KMS-11 (cell line): Measurements from ENCODE around the gene WSCD2.

Experiments used
- H2AFZ ChIP-seq: fragments of 200-600 bp; sonication (generic); 2 replicates; pipeline ENCODE4 v1.6.1; 2016; ENCODE audit warnings: antibody characterized with exemption, mixed run types, low read depth
- H3K27ac ChIP-seq: fragments of 200-600 bp; sonication (generic); 2 replicates; pipeline ENCODE4 v1.6.1; 2016; ENCODE audit warnings: mild to moderate bottlenecking, mixed run types
- H3K27me3 ChIP-seq: fragments of 200-600 bp; sonication (generic); 2 replicates; pipeline ENCODE4 v1.6.1; 2017; ENCODE audit warnings: mild to moderate bottlenecking, low read depth, mixed run types, moderate library complexity; ENCODE audit not compliant: insufficient read depth
- H3K36me3 ChIP-seq: fragments of 200-600 bp; sonication (generic); 2 replicates; pipeline ENCODE4 v1.6.1; 2017; ENCODE audit warnings: mild to moderate bottlenecking, mixed run types; ENCODE audit not compliant: insufficient read depth
- H3K4me1 ChIP-seq: fragments of 200-600 bp; sonication (generic); 2 replicates; pipeline ENCODE4 v1.6.1; 2016; ENCODE audit warnings: mild to moderate bottlenecking, low read depth, mixed run types; ENCODE audit not compliant: poor library complexity, severe bottlenecking
- H3K4me2 ChIP-seq: fragments of 200-600 bp; sonication (generic); 2 replicates; pipeline ENCODE4 v1.7.0; 2016; ENCODE audit warnings: mild to moderate bottlenecking, mixed run types
- H3K4me3 ChIP-seq: fragments of 200-600 bp; sonication (generic); IDR thresholded peaks from 2 replicates; pipeline ENCODE4 v1.6.1; 2017; ENCODE audit warnings: low read depth, low read length, mixed read lengths; ENCODE audit not compliant: insufficient read depth
- H3K79me2 ChIP-seq: fragments of 200-600 bp; sonication (generic); 2 replicates; pipeline ENCODE4 v1.6.1; 2016; ENCODE audit warnings: low read depth, mixed run types; ENCODE audit not compliant: insufficient read depth
- H3K9ac ChIP-seq: fragments of 200-600 bp; sonication (generic); 2 replicates; pipeline ENCODE4 v1.6.1; 2016; ENCODE audit warnings: mild to moderate bottlenecking, mixed run types
- H4K20me1 ChIP-seq: fragments of 200-600 bp; sonication (generic); 2 replicates; pipeline ENCODE4 v1.6.1; 2016; ENCODE audit warnings: mild to moderate bottlenecking, mixed run types; ENCODE audit not compliant: insufficient read depth
- TF ChIP-seq, protein P1 (sequence below): fragments of 200-600 bp; sonication (generic); conservative IDR thresholded peaks from 2 replicates; pipeline ENCODE4 v1.6.1; 2017; ENCODE audit warnings: low read depth, mild to moderate bottlenecking, antibody characterized with exemption, low read length, moderate library complexity, mixed read lengths

Gene WSCD2

DNA sequence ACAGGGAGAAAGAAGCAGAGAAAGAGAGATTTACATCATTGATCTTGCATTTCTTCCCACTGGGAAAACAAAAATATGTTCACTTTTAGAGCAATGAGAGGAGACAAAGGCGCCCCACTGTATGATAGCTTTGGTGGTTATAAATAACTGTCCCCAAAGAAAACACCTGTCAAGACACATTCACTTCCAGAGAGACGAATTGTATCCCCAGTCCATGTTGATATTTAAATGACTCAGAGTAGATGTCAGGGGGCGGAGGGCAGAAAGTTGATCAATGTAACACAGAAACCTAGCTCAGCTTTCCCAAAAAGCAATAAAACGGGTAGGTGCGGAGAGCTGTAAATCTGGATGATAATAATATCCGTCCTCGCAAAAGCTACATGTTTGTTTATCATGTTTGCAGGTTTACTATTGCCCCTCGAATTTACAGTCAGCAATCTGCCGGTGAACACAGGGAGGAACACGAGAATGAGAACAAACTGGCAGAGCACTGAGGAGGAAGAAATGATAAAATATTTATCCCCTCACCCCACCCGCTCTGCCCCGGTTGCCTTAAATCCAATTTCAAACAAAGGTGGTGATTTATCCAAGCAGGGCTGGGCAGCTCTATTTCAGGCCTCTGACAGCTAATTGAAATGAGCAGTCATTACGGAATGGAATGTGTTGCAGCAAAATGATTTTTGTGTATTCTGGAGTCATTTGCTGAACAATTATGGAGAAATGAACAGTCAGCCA is 125.6 kb downstream of the WSCD2 start:
- H3K27me3 ChIP-seq: no peaks in the 10 kb centered on the region
- H3K9ac ChIP-seq: no peak overlapping the region
- no peaks in the 10 kb centered on the region for H3K79me2 ChIP-seq
- no peak overlapping the region for H3K4me3 ChIP-seq
- TF ChIP-seq, protein P1, sequence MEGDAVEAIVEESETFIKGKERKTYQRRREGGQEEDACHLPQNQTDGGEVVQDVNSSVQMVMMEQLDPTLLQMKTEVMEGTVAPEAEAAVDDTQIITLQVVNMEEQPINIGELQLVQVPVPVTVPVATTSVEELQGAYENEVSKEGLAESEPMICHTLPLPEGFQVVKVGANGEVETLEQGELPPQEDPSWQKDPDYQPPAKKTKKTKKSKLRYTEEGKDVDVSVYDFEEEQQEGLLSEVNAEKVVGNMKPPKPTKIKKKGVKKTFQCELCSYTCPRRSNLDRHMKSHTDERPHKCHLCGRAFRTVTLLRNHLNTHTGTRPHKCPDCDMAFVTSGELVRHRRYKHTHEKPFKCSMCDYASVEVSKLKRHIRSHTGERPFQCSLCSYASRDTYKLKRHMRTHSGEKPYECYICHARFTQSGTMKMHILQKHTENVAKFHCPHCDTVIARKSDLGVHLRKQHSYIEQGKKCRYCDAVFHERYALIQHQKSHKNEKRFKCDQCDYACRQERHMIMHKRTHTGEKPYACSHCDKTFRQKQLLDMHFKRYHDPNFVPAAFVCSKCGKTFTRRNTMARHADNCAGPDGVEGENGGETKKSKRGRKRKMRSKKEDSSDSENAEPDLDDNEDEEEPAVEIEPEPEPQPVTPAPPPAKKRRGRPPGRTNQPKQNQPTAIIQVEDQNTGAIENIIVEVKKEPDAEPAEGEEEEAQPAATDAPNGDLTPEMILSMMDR: no peak
- H3K4me1 ChIP-seq: no peaks in the 10 kb centered on the region
- no peak overlapping the region for H3K4me2 ChIP-seq
- no peaks in the 10 kb centered on the region for H3K36me3 ChIP-seq
- H2AFZ ChIP-seq: no peak overlapping the region
- H3K27ac ChIP-seq: no peak overlapping the region
- H4K20me1 ChIP-seq: no peaks in the 10 kb centered on the region

- Histone ChIP-seq H3K4me1 (no peaks in the 10 kb centered on the region), H3K4me3 (no peak overlapping the region), H2AFZ (no peak overlapping the region), H3K27ac (no peak overlapping the region), H3K9ac (no peak overlapping the region), H3K36me3 (no peaks in the 10 kb centered on the region), H4K20me1 (no peaks in the 10 kb centered on the region), H3K27me3 (no peaks in the 10 kb centered on the region), H3K79me2 (no peaks in the 10 kb centered on the region), H3K4me2 (no peak overlapping the region)
- TF ChIP-seq, protein P1: no peak
Observed at GRCh38 chr12:108255252-108255602, 126.1 kb downstream of the WSCD2 start.

GRCh38 chr12:108257004-108257403 is 127.9 kb downstream of the WSCD2 start:
- no peaks in the 10 kb centered on the region for H3K4me1 ChIP-seq
- no peaks in the 10 kb centered on the region for H3K79me2 ChIP-seq
- no peaks in the 10 kb centered on the region for H3K27me3 ChIP-seq
- H4K20me1 ChIP-seq: no peaks in the 10 kb centered on the region
- H3K36me3 ChIP-seq: no peaks in the 10 kb centered on the region
- TF ChIP-seq, protein P1: no peak
- H3K27ac ChIP-seq: no peak overlapping the region
- no peak overlapping the region for H3K4me3 ChIP-seq
- H2AFZ ChIP-seq: no peak overlapping the region
- no peak overlapping the region for H3K4me2 ChIP-seq
- H3K9ac ChIP-seq: no peak overlapping the region

- no peaks in the 10 kb centered on the region for H3K4me1 ChIP-seq
- no peak overlapping the region for H3K27ac ChIP-seq
- TF ChIP-seq, protein P1: no peak
Observed at GRCh38 chr12:108257610-108258106, 128.6 kb downstream of the WSCD2 start.

More at GRCh38 chr12:108257610-108258106, 128.6 kb downstream of the WSCD2 start:
- Histone ChIP-seq H2AFZ (no peak overlapping the region), H3K4me3 (no peak overlapping the region), H4K20me1 (no peaks in the 10 kb centered on the region), H3K9ac (no peak overlapping the region), H3K4me2 (no peak overlapping the region), H3K27me3 (no peaks in the 10 kb centered on the region), H3K36me3 (no peaks in the 10 kb centered on the region), H3K79me2 (no peaks in the 10 kb centered on the region)
